HCT116 (cell line): ENCODE results near the gene PTTG2. TPM values are rescaled to one million over a fixed set of nuclear protein-coding genes. Genes with fewer than 3 reads are reported as not detected.

Experiments used
- ATAC-seq: fragments of 200-7000 bp; cut with Tn5 transposase; 2 replicates; pipeline ENCODE4 v1.9.1; 2020; ENCODE audit warnings: mild to moderate bottlenecking, moderate library complexity
- BruUV-seq: library from RNA; stranded (reverse); fragments of 400-500 nt; replicated peaks from 2 replicates; lab custom pipeline; 2021; lab: Mats Ljungman, UMichigan
- CTCF ChIA-PET: fragments of 300-600 bp; sonication (Branson Sonifier 250); formaldehyde crosslinking; loops from one replicate; lab custom pipeline; 2021; ENCODE audit warnings: antibody characterized with exemption; lab: Charles Lee
- POLR2A ChIA-PET: fragments of 300-600, 350-600 bp; sonication (Branson Sonifier 250); formaldehyde crosslinking; loops from one replicate; lab custom pipeline; 2021; ENCODE audit warnings: antibody characterized with exemption; lab: Charles Lee
- RAD21 ChIA-PET, 2 experiments: fragments of 300-600 bp; sonication (Branson Sonifier 250); formaldehyde crosslinking; loops; one replicate each; lab custom pipeline; 2023; ENCODE audit warnings: low total read pairs in 2 of 2; ENCODE audit not compliant: uncharacterized antibody in 2 of 2, unreplicated experiment in 2 of 2, low non-redundant PET in 1 of 2; lab: Charles Lee
- DNase-seq: peaks from one replicate; pipeline ENCODE4 v3.0.0-alpha.2; 2010; ENCODE audit warnings: low read depth, low spot score
- H2AFZ ChIP-seq: fragments of 200-600 bp; shearing (Covaris generic), sonication (generic); 2 replicates; pipeline ENCODE4 v1.6.1; 2017; ENCODE audit warnings: low read depth, mixed run types, mixed read lengths, antibody characterized with exemption, low read length; ENCODE audit not compliant: poor library complexity, severe bottlenecking
- H3K27ac ChIP-seq: 2 replicates; pipeline ENCODE4 v1.5.1; 2012; ENCODE audit warnings: low read depth, low read length
- H3K27me3 ChIP-seq: fragments of 200-600 bp; sonication (generic); 2 replicates; pipeline ENCODE4 v1.6.1; 2016; ENCODE audit warnings: mixed run types, low read length, mixed read lengths; ENCODE audit not compliant: insufficient read depth
- H3K36me3 ChIP-seq, 2 experiments: fragments of 200-500 bp in 1 of 2; fragments of 200-600 bp in 1 of 2; sonication (Bioruptor generic) in 1 of 2; sonication (generic) in 1 of 2; 2 replicates each; pipeline versions ENCODE4 v1.5.1 to v1.6.1; 2014 to 2016; ENCODE audit warnings: low read length in 2 of 2, inconsistent platforms in 1 of 2, mixed read lengths in 1 of 2, mixed run types in 1 of 2; ENCODE audit not compliant: insufficient read depth in 2 of 2, control insufficient read depth in 1 of 2
- H3K4me1 ChIP-seq, 2 experiments: fragments of 200-600 bp in 1 of 2; sonication (generic) in 1 of 2; 2 replicates each; pipeline versions ENCODE4 v1.5.1 to v1.6.1; 2012 to 2017; ENCODE audit warnings: low read length in 2 of 2, inconsistent platforms in 1 of 2, mild to moderate bottlenecking in 1 of 2, mixed read lengths in 1 of 2, mixed run types in 1 of 2, moderate library complexity in 1 of 2; ENCODE audit not compliant: insufficient read depth in 2 of 2, control insufficient read depth in 1 of 2
- H3K4me2 ChIP-seq: fragments of 200-600 bp; sonication (generic); 2 replicates; pipeline ENCODE4 v1.6.1; 2017; ENCODE audit warnings: mixed run types, low read length, mixed read lengths
- H3K4me3 ChIP-seq, 2 experiments: fragments of 200-600 bp in 1 of 2; sonication (generic) in 1 of 2; replicated peaks in 1 of 2; 2 replicates each; pipeline ENCODE4 v1.5.1; 2011 to 2016; ENCODE audit warnings: low read length in 2 of 2, control low read depth in 1 of 2, low read depth in 1 of 2, mild to moderate bottlenecking in 1 of 2, mixed read lengths in 1 of 2, mixed run types in 1 of 2
- H3K79me2 ChIP-seq: fragments of 200-600 bp; sonication (generic); 2 replicates; pipeline ENCODE4 v1.6.1; 2017; ENCODE audit warnings: mild to moderate bottlenecking, mixed run types, low read length, moderate library complexity, mixed read lengths; ENCODE audit not compliant: insufficient read depth
- H3K9ac ChIP-seq: fragments of 200-600 bp; sonication (generic); 2 replicates; pipeline ENCODE4 v1.6.1; 2016; ENCODE audit warnings: low read length, mixed read lengths
- H3K9me2 ChIP-seq: fragments of 200-600 bp; sonication (generic), shearing (Covaris generic); 2 replicates; pipeline ENCODE4 v1.6.1; 2017; ENCODE audit warnings: mixed run types, mild to moderate bottlenecking, moderate library complexity; ENCODE audit not compliant: insufficient read depth
- H3K9me3 ChIP-seq, 2 experiments: fragments of 200-500 bp in 1 of 2; fragments of 200-600 bp in 1 of 2; sonication (Bioruptor generic) in 1 of 2; sonication (generic) in 1 of 2; 2 replicates each; pipeline ENCODE4 v1.6.1; 2014 to 2017; ENCODE audit warnings: low read length in 2 of 2, mixed read lengths in 2 of 2, inconsistent platforms in 1 of 2, low read depth in 1 of 2, mild to moderate bottlenecking in 1 of 2, mixed run types in 1 of 2, moderate library complexity in 1 of 2; ENCODE audit not compliant: control insufficient read depth in 1 of 2, insufficient read depth in 1 of 2
- H4K20me1 ChIP-seq: fragments of 200-600 bp; sonication (generic), shearing (Covaris generic); 2 replicates; pipeline ENCODE4 v1.6.1; 2017; ENCODE audit warnings: mixed run types, mild to moderate bottlenecking, moderate library complexity; ENCODE audit not compliant: insufficient read depth
- CEBPB ChIP-seq: IDR thresholded peaks from 2 replicates; pipeline ENCODE4 v1.6.1; 2012; ENCODE audit warnings: low read depth
- EGR1 ChIP-seq: IDR thresholded peaks from 2 replicates; pipeline ENCODE4 v1.6.1; 2012; ENCODE audit warnings: low read depth
- EZH2 ChIP-seq: fragments of 200-600 bp; sonication (generic); IDR thresholded peaks from 2 replicates; pipeline ENCODE4 v1.6.1; 2017; ENCODE audit warnings: antibody characterized with exemption, mixed run types
- FOSL1 ChIP-seq: IDR thresholded peaks from 2 replicates; pipeline ENCODE4 v1.6.1; 2012; ENCODE audit warnings: low read depth
- MAX ChIP-seq: IDR thresholded peaks from 2 replicates; pipeline ENCODE4 v1.6.1; 2012
- POLR2A ChIP-seq: IDR thresholded peaks from 2 replicates; pipeline ENCODE4 v1.7.0; 2011; ENCODE audit warnings: borderline replicate concordance; ENCODE audit not compliant: insufficient read depth, insufficient read length; ENCODE audit errors: extremely low read depth
- RAD21 ChIP-seq: IDR thresholded peaks from 2 replicates; pipeline ENCODE4 v1.6.1; 2012; ENCODE audit warnings: low read depth, mild to moderate bottlenecking
- SIN3A ChIP-seq: IDR thresholded peaks from 2 replicates; pipeline ENCODE4 v1.6.1; 2012; ENCODE audit warnings: low read depth
- SP1 ChIP-seq: IDR thresholded peaks from 2 replicates; pipeline ENCODE4 v1.6.1; 2012; ENCODE audit warnings: low read depth
- TCF7L2 ChIP-seq: IDR thresholded peaks from 2 replicates; pipeline ENCODE4 v1.7.0; 2011; ENCODE audit warnings: borderline replicate concordance, inconsistent platforms; ENCODE audit not compliant: insufficient read depth, insufficient read length; ENCODE audit errors: extremely low read depth
- YY1 ChIP-seq: IDR thresholded peaks from 2 replicates; pipeline ENCODE4 v1.6.1; 2011; ENCODE audit warnings: low read length, low read depth, moderate library complexity, mild to moderate bottlenecking; ENCODE audit not compliant: insufficient replicate concordance; ENCODE audit errors: extremely low read depth
- ZBTB33 ChIP-seq: IDR thresholded peaks from 2 replicates; pipeline ENCODE4 v1.6.1; 2011; ENCODE audit warnings: mild to moderate bottlenecking, low read length, moderate library complexity; ENCODE audit not compliant: insufficient replicate concordance; ENCODE audit errors: extremely low read depth
- ZFX ChIP-seq: fragments of 450-650 bp; IDR thresholded peaks from 2 replicates; pipeline ENCODE4 v1.6.1; 2017
- ZNF274 ChIP-seq: fragments of 200-500 bp; sonication (Bioruptor generic); IDR thresholded peaks from 2 replicates; pipeline ENCODE4 v1.6.1; 2014; ENCODE audit warnings: mild to moderate bottlenecking, low read depth, low read length, inconsistent platforms
- intact Hi-C: fragments of 100-400 bp; cut with micrococcal nuclease; formaldehyde crosslinking; loops from 2 replicates; pipeline ENCODE4 v1.10.0; 2022
- total RNA-seq: library from RNA; stranded (reverse); gene quantifications from one replicate; pipeline ENCODE4 v1.2.1, GENCODE V29; 2021; ENCODE audit not compliant: unreplicated experiment
- TF ChIP-seq, protein P1 (sequence below): IDR thresholded peaks from 2 replicates; pipeline ENCODE4 v1.6.1; 2012; ENCODE audit warnings: low read depth
- TF ChIP-seq, protein P2 (sequence below): IDR thresholded peaks from 2 replicates; pipeline ENCODE4 v1.6.1; 2012
- TF ChIP-seq, protein P3 (sequence below), 3 experiments: fragments of 200-600 bp in 1 of 3; sonication (generic) in 1 of 3; IDR thresholded peaks in 2 of 3; conservative IDR thresholded peaks in 1 of 3; 2 replicates each; pipeline ENCODE4 v1.5.1; 2012 to 2017; ENCODE audit warnings: low read depth in 2 of 3, low read length in 2 of 3, antibody characterized with exemption in 1 of 3, borderline replicate concordance in 1 of 3, control low read depth in 1 of 3, mild to moderate bottlenecking in 1 of 3, mixed read lengths in 1 of 3, mixed run types in 1 of 3, moderate library complexity in 1 of 3; ENCODE audit not compliant: insufficient read depth in 1 of 3

PTTG2 gene
- total RNA-seq, 1 experiment from 2014 or later: not detected

DNA sequence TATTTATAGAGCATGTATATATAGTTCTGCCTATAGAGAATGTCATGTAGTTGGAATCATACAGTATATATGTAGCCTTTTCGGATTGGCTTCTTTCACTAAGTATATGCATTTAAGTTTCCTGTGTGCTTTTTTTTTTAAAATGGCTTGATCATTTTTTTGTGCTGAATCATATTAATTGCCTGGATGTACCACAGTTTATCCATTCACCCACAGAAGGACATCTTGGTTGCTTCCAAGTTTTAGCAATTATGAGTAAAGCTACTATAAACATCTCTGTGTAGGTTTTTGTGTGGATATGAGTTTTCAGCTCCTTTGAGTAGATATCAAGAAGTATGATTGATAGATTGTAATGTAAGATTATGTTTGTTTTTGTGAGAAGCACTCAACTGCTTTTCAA is 23.8 kb downstream of the PTTG2 start:
- no peaks in the 10 kb centered on the region for H3K9me3 ChIP-seq
- POLR2A ChIA-PET: no interaction called here
- H4K20me1 ChIP-seq: no peaks in the 10 kb centered on the region
- H3K4me3 ChIP-seq: no peak overlapping the region
- ATAC-seq (no peak), DNase-seq (no peak)
- no TSS peak for BruUV-seq
- peaks cover 46% of the 10 kb centered on the region for H3K79me2 ChIP-seq
- intact Hi-C loops: no loop called here
- CTCF ChIA-PET: no interaction called here
- H3K27me3 ChIP-seq: no peaks in the 10 kb centered on the region
- no peak overlapping the region for H3K9ac ChIP-seq
- H3K27ac ChIP-seq: no peak overlapping the region
- no peaks in the 10 kb centered on the region for H3K9me2 ChIP-seq
- RAD21 ChIA-PET: no interaction called here
- H3K36me3 ChIP-seq: no peaks in the 10 kb centered on the region
- no peak overlapping the region for H3K4me2 ChIP-seq
- H2AFZ ChIP-seq: no peak overlapping the region
- H3K4me1 ChIP-seq: peaks cover 5 to 16% of the 10 kb centered on the region in 2 experiments; a peak in 2 of 4 replicates
- TF ChIP-seq YY1 (no peak), EZH2 (no peak), MAX (no peak), ZNF274 (no peak), EGR1 (no peak), TCF7L2 (no peak), CEBPB (no peak), FOSL1 (no peak), RAD21 (no peak), POLR2A (no peak), ZFX (no peak), SP1 (no peak), SIN3A (no peak), ZBTB33 (no peak)
- TF ChIP-seq, protein P1, sequence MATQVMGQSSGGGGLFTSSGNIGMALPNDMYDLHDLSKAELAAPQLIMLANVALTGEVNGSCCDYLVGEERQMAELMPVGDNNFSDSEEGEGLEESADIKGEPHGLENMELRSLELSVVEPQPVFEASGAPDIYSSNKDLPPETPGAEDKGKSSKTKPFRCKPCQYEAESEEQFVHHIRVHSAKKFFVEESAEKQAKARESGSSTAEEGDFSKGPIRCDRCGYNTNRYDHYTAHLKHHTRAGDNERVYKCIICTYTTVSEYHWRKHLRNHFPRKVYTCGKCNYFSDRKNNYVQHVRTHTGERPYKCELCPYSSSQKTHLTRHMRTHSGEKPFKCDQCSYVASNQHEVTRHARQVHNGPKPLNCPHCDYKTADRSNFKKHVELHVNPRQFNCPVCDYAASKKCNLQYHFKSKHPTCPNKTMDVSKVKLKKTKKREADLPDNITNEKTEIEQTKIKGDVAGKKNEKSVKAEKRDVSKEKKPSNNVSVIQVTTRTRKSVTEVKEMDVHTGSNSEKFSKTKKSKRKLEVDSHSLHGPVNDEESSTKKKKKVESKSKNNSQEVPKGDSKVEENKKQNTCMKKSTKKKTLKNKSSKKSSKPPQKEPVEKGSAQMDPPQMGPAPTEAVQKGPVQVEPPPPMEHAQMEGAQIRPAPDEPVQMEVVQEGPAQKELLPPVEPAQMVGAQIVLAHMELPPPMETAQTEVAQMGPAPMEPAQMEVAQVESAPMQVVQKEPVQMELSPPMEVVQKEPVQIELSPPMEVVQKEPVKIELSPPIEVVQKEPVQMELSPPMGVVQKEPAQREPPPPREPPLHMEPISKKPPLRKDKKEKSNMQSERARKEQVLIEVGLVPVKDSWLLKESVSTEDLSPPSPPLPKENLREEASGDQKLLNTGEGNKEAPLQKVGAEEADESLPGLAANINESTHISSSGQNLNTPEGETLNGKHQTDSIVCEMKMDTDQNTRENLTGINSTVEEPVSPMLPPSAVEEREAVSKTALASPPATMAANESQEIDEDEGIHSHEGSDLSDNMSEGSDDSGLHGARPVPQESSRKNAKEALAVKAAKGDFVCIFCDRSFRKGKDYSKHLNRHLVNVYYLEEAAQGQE: no peak
- TF ChIP-seq, protein P2, sequence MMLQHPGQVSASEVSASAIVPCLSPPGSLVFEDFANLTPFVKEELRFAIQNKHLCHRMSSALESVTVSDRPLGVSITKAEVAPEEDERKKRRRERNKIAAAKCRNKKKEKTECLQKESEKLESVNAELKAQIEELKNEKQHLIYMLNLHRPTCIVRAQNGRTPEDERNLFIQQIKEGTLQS: no peak
- TF ChIP-seq, protein P3, sequence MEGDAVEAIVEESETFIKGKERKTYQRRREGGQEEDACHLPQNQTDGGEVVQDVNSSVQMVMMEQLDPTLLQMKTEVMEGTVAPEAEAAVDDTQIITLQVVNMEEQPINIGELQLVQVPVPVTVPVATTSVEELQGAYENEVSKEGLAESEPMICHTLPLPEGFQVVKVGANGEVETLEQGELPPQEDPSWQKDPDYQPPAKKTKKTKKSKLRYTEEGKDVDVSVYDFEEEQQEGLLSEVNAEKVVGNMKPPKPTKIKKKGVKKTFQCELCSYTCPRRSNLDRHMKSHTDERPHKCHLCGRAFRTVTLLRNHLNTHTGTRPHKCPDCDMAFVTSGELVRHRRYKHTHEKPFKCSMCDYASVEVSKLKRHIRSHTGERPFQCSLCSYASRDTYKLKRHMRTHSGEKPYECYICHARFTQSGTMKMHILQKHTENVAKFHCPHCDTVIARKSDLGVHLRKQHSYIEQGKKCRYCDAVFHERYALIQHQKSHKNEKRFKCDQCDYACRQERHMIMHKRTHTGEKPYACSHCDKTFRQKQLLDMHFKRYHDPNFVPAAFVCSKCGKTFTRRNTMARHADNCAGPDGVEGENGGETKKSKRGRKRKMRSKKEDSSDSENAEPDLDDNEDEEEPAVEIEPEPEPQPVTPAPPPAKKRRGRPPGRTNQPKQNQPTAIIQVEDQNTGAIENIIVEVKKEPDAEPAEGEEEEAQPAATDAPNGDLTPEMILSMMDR (IDR thresholded peaks at IDR 0.05 in 2 of 3, conservative IDR thresholded peaks at IDR 0.05 in 1 of 3; ENCODE audit: borderline replicate concordance in 1 of 3, insufficient read depth in 1 of 3, low read depth in 2 of 3, low read length in 2 of 3): no peak
